Adrenal gland (tissue), 12 donors: ENCODE measurements around the gene RPL15. TPM values are rescaled to one million over a fixed set of nuclear protein-coding genes. Genes with fewer than 3 reads are reported as not detected.

Source experiments
- DNase-seq, 7 donors: peaks; one replicate each; pipeline ENCODE4 v3.0.0-alpha.2; 2019 to 2020
- H3K27ac ChIP-seq, 5 donors: fragments of 200-600 bp; sonication (generic) in 4 of 5; 1 replicate in 3 of 5; 2 replicates in 2 of 5; pipeline versions ENCODE4 v1.5.1 to v1.8.0; 2016 to 2020; ENCODE audit warnings: mild to moderate bottlenecking in 1 of 5
- H3K27me3 ChIP-seq: fragments of 200-600 bp; 2 replicates; pipeline ENCODE4 v1.8.0; 2021
- H3K36me3 ChIP-seq, 2 donors: fragments of 200-600 bp; replicated peaks in 1 of 2; 1 replicate in 1 of 2; 2 replicates in 1 of 2; pipeline versions ENCODE4 v1.5.1 to v1.8.0; 2018 to 2022
- H3K4me1 ChIP-seq, 2 donors: fragments of 200-600 bp; replicated peaks in 1 of 2; 1 replicate in 1 of 2; 2 replicates in 1 of 2; pipeline versions ENCODE4 v1.5.1 to v1.8.0; 2018 to 2021
- H3K4me3 ChIP-seq, 4 donors: fragments of 200-600 bp; sonication (generic) in 3 of 4; one replicate each; pipeline ENCODE4 v1.5.1; 2016 to 2018
- H3K9me3 ChIP-seq, 3 donors: fragments of 200-600 bp; sonication (generic) in 1 of 3; replicated peaks in 1 of 3; 1 replicate in 2 of 3; 2 replicates in 1 of 3; pipeline versions ENCODE4 v1.5.1 to v1.8.0; 2016 to 2021
- POLR2A ChIP-seq, 2 donors: fragments of 450-650 bp; IDR thresholded peaks; one replicate each; pipeline ENCODE4 v1.6.1; 2017; ENCODE audit warnings: antibody characterized with exemption in 2 of 2, mild to moderate bottlenecking in 2 of 2, moderate library complexity in 1 of 2
- WGBS, 4 donors: extraction: QIAGEN DNeasy Blood & Tissue Kit in 2 of 4; methylation state at CpG; one replicate each; pipeline versions ENCODE4 v1.1.5 to v1.1.7; 2013 to 2017; 5-methylcytosine and 5-hydroxymethylcytosine counted together
- intact Hi-C, 2 donors: fragments of 100-400 bp; cut with DNase I; formaldehyde crosslinking; loops; one replicate each; pipeline versions ENCODE4 v1.14.1 to v1.15.0; 2022 to 2023
- polyA plus RNA-seq, 3 donors: library from polyadenylated mRNA; stranded (reverse); fragments of 200-250 nt in 2 of 3; fragments of 350-450 nt in 1 of 3; fragmentation: Illumina TruSeq in 1 of 3; extraction: RNeasy Lipid Tissue Mini Kit (QIAGEN cat#74804) in 1 of 3; gene quantifications; one replicate each; pipeline ENCODE4 v1.2.3, GENCODE V29; 2013 to 2014
- total RNA-seq, 9 donors: library from RNA; depleted of rRNA in 4 of 9; stranded (reverse); fragments of >200 nt in 4 of 9; fragments of 120-200 nt in 1 of 9; fragmentation: NEBNext Ultra II Directional in 1 of 9; extraction: Animal tissue kit (Norgen Biotek cat#: 25700) in 1 of 9; gene quantifications; one replicate each; pipeline versions ENCODE4 v1.1.0 to v1.2.4, GENCODE V29; 2013 to 2023
- TF ChIP-seq, protein P1 (sequence below), 6 experiments: fragments of 450-650 bp in 4 of 6; fragments of 200-600 bp in 2 of 6; sonication (generic) in 1 of 6; IDR thresholded peaks; 1 replicate in 5 of 6; 2 replicates in 1 of 6; pipeline versions ENCODE4 v1.5.1 to v1.8.0; 2016 to 2021; ENCODE audit warnings: antibody characterized with exemption in 6 of 6, mild to moderate bottlenecking in 2 of 6, moderate library complexity in 1 of 6
- donor health status: healthy with polysubstance abuse.
- donor health status: Bipolar disorder and iron deficiency.
- donor health status: DM: yes; HTN: yes; CAD: no.
- donor health status: DM: no; HTN: no; CAD: no.
- donor health status: DM: no; HTN: no; CAD: no.
- donor health status: DM: yes; HTN: yes; CAD: no.

The RPL15 gene
- total and polyA plus RNA-seq, 12 donors = 760 to 3,034 (median 1,758) TPM

- Histone ChIP-seq H3K27ac (no peak overlapping the region), H3K4me1 (no peaks in the 10 kb centered on the region), H3K36me3 (no peaks in the 10 kb centered on the region), H3K9me3 (no peaks in the 10 kb centered on the region), H3K4me3 (no peak overlapping the region), H3K27me3 (no peaks in the 10 kb centered on the region)
- TF ChIP-seq POLR2A (IDR thresholded peaks at IDR 0.05) = no peak
- TF ChIP-seq, protein P1, sequence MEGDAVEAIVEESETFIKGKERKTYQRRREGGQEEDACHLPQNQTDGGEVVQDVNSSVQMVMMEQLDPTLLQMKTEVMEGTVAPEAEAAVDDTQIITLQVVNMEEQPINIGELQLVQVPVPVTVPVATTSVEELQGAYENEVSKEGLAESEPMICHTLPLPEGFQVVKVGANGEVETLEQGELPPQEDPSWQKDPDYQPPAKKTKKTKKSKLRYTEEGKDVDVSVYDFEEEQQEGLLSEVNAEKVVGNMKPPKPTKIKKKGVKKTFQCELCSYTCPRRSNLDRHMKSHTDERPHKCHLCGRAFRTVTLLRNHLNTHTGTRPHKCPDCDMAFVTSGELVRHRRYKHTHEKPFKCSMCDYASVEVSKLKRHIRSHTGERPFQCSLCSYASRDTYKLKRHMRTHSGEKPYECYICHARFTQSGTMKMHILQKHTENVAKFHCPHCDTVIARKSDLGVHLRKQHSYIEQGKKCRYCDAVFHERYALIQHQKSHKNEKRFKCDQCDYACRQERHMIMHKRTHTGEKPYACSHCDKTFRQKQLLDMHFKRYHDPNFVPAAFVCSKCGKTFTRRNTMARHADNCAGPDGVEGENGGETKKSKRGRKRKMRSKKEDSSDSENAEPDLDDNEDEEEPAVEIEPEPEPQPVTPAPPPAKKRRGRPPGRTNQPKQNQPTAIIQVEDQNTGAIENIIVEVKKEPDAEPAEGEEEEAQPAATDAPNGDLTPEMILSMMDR (IDR thresholded peaks at IDR 0.05) = no peak
- intact Hi-C loops = no loop called here
- no peak for DNase-seq
- 62 to 74% (median 64%) methylated on average over 4 of the region's 4 CpGs for WGBS, 4 donors
Observed at GRCh38 chr3:23934253-23934652, 17.3 kb downstream of the RPL15 start.

GRCh38 chr3:23937296-23937695, 20.4 kb downstream of the RPL15 start:
- H3K27ac ChIP-seq = no peak overlapping the region
- H3K4me3 ChIP-seq = no peak overlapping the region
- H3K36me3 ChIP-seq = no peaks in the 10 kb centered on the region
- 75 to 91% (median 81%) methylated on average over 1 of the region's 1 CpG for WGBS, 4 donors
- H3K9me3 ChIP-seq = no peaks in the 10 kb centered on the region
- DNase-seq = no peak
- TF ChIP-seq, protein P1 (IDR thresholded peaks at IDR 0.05) = no peak
- TF ChIP-seq POLR2A (IDR thresholded peaks at IDR 0.05) = no peak
- H3K27me3 ChIP-seq = no peaks in the 10 kb centered on the region
- H3K4me1 ChIP-seq = no peaks in the 10 kb centered on the region
- intact Hi-C loops = no loop called here

- DNase-seq = no peak
- H3K36me3 ChIP-seq = no peaks in the 10 kb centered on the region
- intact Hi-C loops = no loop called here
- no peak overlapping the region for H3K27ac ChIP-seq
- H3K4me3 ChIP-seq = no peak overlapping the region
- TF ChIP-seq POLR2A (IDR thresholded peaks at IDR 0.05) = no peak
- TF ChIP-seq, protein P1 (IDR thresholded peaks at IDR 0.05) = no peak
- no peaks in the 10 kb centered on the region for H3K27me3 ChIP-seq
- H3K9me3 ChIP-seq = no peaks in the 10 kb centered on the region
- no peaks in the 10 kb centered on the region for H3K4me1 ChIP-seq
Observed at GRCh38 chr3:23938688-23939087, 21.8 kb downstream of the RPL15 start.

GRCh38 chr3:23940775-23941174, 23.8 kb downstream of the RPL15 start:
- 70 to 85% (median 75%) methylated on average over 5 of the region's 5 CpGs for WGBS, 4 donors
- Histone ChIP-seq H3K4me3 (no peak overlapping the region), H3K27me3 (no peaks in the 10 kb centered on the region), H3K9me3 (no peaks in the 10 kb centered on the region), H3K4me1 (peaks cover 0 to 6% of the 10 kb centered on the region in 2 donors), H3K27ac (no peak overlapping the region), H3K36me3 (no peaks in the 10 kb centered on the region)
- intact Hi-C loops = no loop called here
- TF ChIP-seq, protein P1 (IDR thresholded peaks at IDR 0.05) = no peak
- no peak for TF ChIP-seq POLR2A (IDR thresholded peaks at IDR 0.05)
- DNase-seq = no peak
